Duodenal mucosa (tissue), 2 donors: Measurements from ENCODE around the gene IRX5.
A peak's percentile ranks its signal among the peaks of the same experiment; 100 is the strongest.

Experiments
- H3K27ac ChIP-seq: one replicate; pipeline ENCODE4 v1.7.0; 2013; ENCODE audit warnings: low read depth, low read length
- H3K27me3 ChIP-seq, 2 donors: one replicate each; pipeline ENCODE4 v1.7.0; 2013; ENCODE audit warnings: low read length in 2 of 2, control low read depth in 1 of 2; ENCODE audit not compliant: insufficient read depth in 2 of 2, control insufficient read depth in 1 of 2
- H3K36me3 ChIP-seq, 2 donors: one replicate each; pipeline ENCODE4 v1.7.0; 2013; ENCODE audit warnings: low read length in 2 of 2, control low read depth in 1 of 2; ENCODE audit not compliant: insufficient read depth in 2 of 2, control insufficient read depth in 1 of 2
- H3K4me1 ChIP-seq, 2 donors: one replicate each; pipeline ENCODE4 v1.7.0; 2013; ENCODE audit warnings: low read length in 2 of 2, control low read depth in 1 of 2; ENCODE audit not compliant: insufficient read depth in 2 of 2, control insufficient read depth in 1 of 2
- H3K4me3 ChIP-seq, 2 donors: one replicate each; pipeline ENCODE4 v1.7.0; 2013; ENCODE audit warnings: low read length in 2 of 2, low read depth in 1 of 2
- H3K9ac ChIP-seq, 2 donors: one replicate each; pipeline ENCODE4 v1.7.0; 2013; ENCODE audit warnings: low read length in 2 of 2, low read depth in 1 of 2
- H3K9me3 ChIP-seq, 2 donors: one replicate each; pipeline ENCODE4 v1.7.0; 2013; ENCODE audit warnings: low read length in 2 of 2, control low read depth in 1 of 2; ENCODE audit not compliant: control insufficient read depth in 1 of 2

The IRX5 gene

GRCh38 chr16:54930005-54930868 is at the start of gene IRX5:
Gene IRX5 (plus strand): TSS chr16:54930865. CDS start chr16:54931199, 334 bp downstream.
- no peaks in the 10 kb centered on the region for H3K36me3 ChIP-seq
- H3K4me1 ChIP-seq: peaks cover 13 to 15% of the 10 kb centered on the region in 2 donors
- peak within 1 kb of the TSS; percentile 53 to 78 for H3K4me3 ChIP-seq
- no peak within 1 kb of the TSS for H3K27ac ChIP-seq
- H3K9me3 ChIP-seq: no peaks in the 10 kb centered on the region
- no peak within 1 kb of the TSS for H3K9ac ChIP-seq
- peaks cover 61 to 68% of the 10 kb centered on the region in 2 donors for H3K27me3 ChIP-seq

GRCh38 chr16:54882556-54882955 is 48.1 kb upstream of the IRX5 start:
- H3K27me3 ChIP-seq: no peaks in the 10 kb centered on the region
- no peaks in the 10 kb centered on the region for H3K4me1 ChIP-seq
- no peaks in the 10 kb centered on the region for H3K9me3 ChIP-seq
- no peak overlapping the region for H3K9ac ChIP-seq
- no peak overlapping the region for H3K27ac ChIP-seq
- H3K4me3 ChIP-seq: no peak overlapping the region
- H3K36me3 ChIP-seq: no peaks in the 10 kb centered on the region

- H3K4me3 ChIP-seq: no peak overlapping the region
- H3K9me3 ChIP-seq: no peaks in the 10 kb centered on the region
- no peaks in the 10 kb centered on the region for H3K36me3 ChIP-seq
- no peak overlapping the region for H3K9ac ChIP-seq
- H3K27me3 ChIP-seq: no peaks in the 10 kb centered on the region
- no peaks in the 10 kb centered on the region for H3K4me1 ChIP-seq
- H3K27ac ChIP-seq: no peak overlapping the region
Measured at GRCh38 chr16:54883358-54883757, 47.3 kb upstream of the IRX5 start.

- H3K4me1 ChIP-seq: no peaks in the 10 kb centered on the region
- H3K27me3 ChIP-seq: no peaks in the 10 kb centered on the region
- H3K9me3 ChIP-seq: no peaks in the 10 kb centered on the region
- H3K4me3 ChIP-seq: no peak overlapping the region
- H3K27ac ChIP-seq: no peak overlapping the region
- no peaks in the 10 kb centered on the region for H3K36me3 ChIP-seq
- no peak overlapping the region for H3K9ac ChIP-seq
Measured at GRCh38 chr16:54886078-54886477, 44.6 kb upstream of the IRX5 start.

- no peak overlapping the region for H3K4me3 ChIP-seq
Measured at GRCh38 chr16:54890381-54890780, 40.3 kb upstream of the IRX5 start.

GRCh38 chr16:54891346-54891745 is 39.3 kb upstream of the IRX5 start:
- H3K4me3 ChIP-seq: no peak overlapping the region
- H3K27me3 ChIP-seq: peaks cover 0 to 3% of the 10 kb centered on the region in 2 donors
- no peaks in the 10 kb centered on the region for H3K36me3 ChIP-seq
- no peaks in the 10 kb centered on the region for H3K9me3 ChIP-seq
- no peak overlapping the region for H3K9ac ChIP-seq
- no peaks in the 10 kb centered on the region for H3K4me1 ChIP-seq
- no peak overlapping the region for H3K27ac ChIP-seq

More at GRCh38 chr16:54890381-54890780, 40.3 kb upstream of the IRX5 start:
- H3K9me3 ChIP-seq: no peaks in the 10 kb centered on the region
- H3K27ac ChIP-seq: no peak overlapping the region
- H3K27me3 ChIP-seq: peaks cover 0 to 3% of the 10 kb centered on the region in 2 donors
- no peaks in the 10 kb centered on the region for H3K4me1 ChIP-seq
- H3K36me3 ChIP-seq: no peaks in the 10 kb centered on the region
- H3K9ac ChIP-seq: no peak overlapping the region

- Histone ChIP-seq H3K36me3 (no peaks in the 10 kb centered on the region), H3K27ac (no peak overlapping the region), H3K27me3 (peaks cover 0 to 3% of the 10 kb centered on the region in 2 donors), H3K9ac (no peak overlapping the region), H3K4me1 (no peaks in the 10 kb centered on the region), H3K9me3 (no peaks in the 10 kb centered on the region), H3K4me3 (no peak overlapping the region)
Measured at GRCh38 chr16:54892981-54893380, 37.7 kb upstream of the IRX5 start.

GRCh38 chr16:54897930-54898329 is 32.7 kb upstream of the IRX5 start:
- H3K36me3 ChIP-seq: no peaks in the 10 kb centered on the region
- no peak overlapping the region for H3K27ac ChIP-seq
- no peaks in the 10 kb centered on the region for H3K4me1 ChIP-seq

GRCh38 chr16:54901606-54902005 is 29.1 kb upstream of the IRX5 start:
- Histone ChIP-seq H3K36me3 (no peaks in the 10 kb centered on the region), H3K9ac (no peak overlapping the region)

More at GRCh38 chr16:54897930-54898329, 32.7 kb upstream of the IRX5 start:
- H3K9ac ChIP-seq: no peak overlapping the region
- no peaks in the 10 kb centered on the region for H3K9me3 ChIP-seq
- peaks cover 0 to 3% of the 10 kb centered on the region in 2 donors for H3K27me3 ChIP-seq
- H3K4me3 ChIP-seq: no peak overlapping the region

GRCh38 chr16:54903047-54903446 is 27.6 kb upstream of the IRX5 start:
- no peak overlapping the region for H3K27ac ChIP-seq
- no peak overlapping the region for H3K9ac ChIP-seq
- H3K9me3 ChIP-seq: no peaks in the 10 kb centered on the region
- no peaks in the 10 kb centered on the region for H3K27me3 ChIP-seq
- H3K36me3 ChIP-seq: no peaks in the 10 kb centered on the region
- no peak overlapping the region for H3K4me3 ChIP-seq
- H3K4me1 ChIP-seq: no peaks in the 10 kb centered on the region

More at GRCh38 chr16:54901606-54902005, 29.1 kb upstream of the IRX5 start:
- no peaks in the 10 kb centered on the region for H3K4me1 ChIP-seq
- H3K27me3 ChIP-seq: no peaks in the 10 kb centered on the region
- no peak overlapping the region for H3K4me3 ChIP-seq
- no peak overlapping the region for H3K27ac ChIP-seq
- no peaks in the 10 kb centered on the region for H3K9me3 ChIP-seq
